Panc1 (cell line): ENCODE results near the gene SNRNP40. TPM values are rescaled to one million over a fixed set of nuclear protein-coding genes. Genes with fewer than 3 reads are reported as not detected.

Source experiments
- ATAC-seq: fragments of 200-7000 bp; cut with Tn5 transposase; 2 replicates; pipeline ENCODE4 v1.9.1; 2020; ENCODE audit warnings: mild to moderate bottlenecking, moderate library complexity
- BruUV-seq: library from RNA; stranded (reverse); fragments of 400-500 nt; replicated peaks from 2 replicates; lab custom pipeline; 2021; lab: Mats Ljungman, UMichigan
- CTCF ChIA-PET: fragments of 300-600 bp; sonication (Branson Sonifier 250); formaldehyde crosslinking; loops from one replicate; lab custom pipeline; 2022; ENCODE audit warnings: antibody characterized with exemption; lab: Charles Lee
- POLR2A ChIA-PET: fragments of 300-600 bp; sonication (Branson Sonifier 250); formaldehyde crosslinking; loops from one replicate; lab custom pipeline; 2022; ENCODE audit warnings: antibody characterized with exemption; lab: Charles Lee
- DNase-seq: peaks from one replicate; pipeline ENCODE4 v3.0.0-alpha.2; 2010; ENCODE audit warnings: low read depth, low spot score
- H3K27ac ChIP-seq: 2 replicates; pipeline ENCODE4 v1.5.1; 2011; ENCODE audit warnings: mild to moderate bottlenecking, low read length, inconsistent platforms
- H3K27me3 ChIP-seq: fragments of 200-500 bp; sonication (Bioruptor generic); 2 replicates; pipeline ENCODE4 v1.6.0; 2014; ENCODE audit warnings: low read length, inconsistent platforms; ENCODE audit not compliant: control insufficient read depth, insufficient read depth
- H3K36me3 ChIP-seq: fragments of 200-500 bp; sonication (Bioruptor generic); 2 replicates; pipeline ENCODE4 v1.5.1; 2014; ENCODE audit warnings: inconsistent platforms, mild to moderate bottlenecking, low read length, moderate library complexity; ENCODE audit not compliant: control insufficient read depth, insufficient read depth
- H3K4me1 ChIP-seq: 2 replicates; pipeline ENCODE4 v1.5.1; 2011; ENCODE audit warnings: inconsistent platforms, mild to moderate bottlenecking, low read length, moderate library complexity; ENCODE audit not compliant: control insufficient read depth, insufficient read depth
- H3K4me3 ChIP-seq, 2 experiments: 2 replicates each; pipeline ENCODE4 v1.5.1; 2011 to 2012; ENCODE audit warnings: low read depth in 2 of 2, low read length in 2 of 2, mild to moderate bottlenecking in 2 of 2, inconsistent platforms in 1 of 2, moderate library complexity in 1 of 2
- H3K9me3 ChIP-seq: fragments of 200-500 bp; sonication (Bioruptor generic); 2 replicates; pipeline ENCODE4 v1.5.1; 2014; ENCODE audit warnings: low read depth, mild to moderate bottlenecking, inconsistent platforms, low read length, moderate library complexity; ENCODE audit not compliant: control insufficient read depth, insufficient read depth
- CTCF ChIP-seq: fragments of 450-650 bp; IDR thresholded peaks from 2 replicates; pipeline ENCODE4 v1.5.1; 2017; ENCODE audit warnings: mild to moderate bottlenecking
- POLR2AphosphoS5 ChIP-seq: IDR thresholded peaks from 2 replicates; pipeline ENCODE4 v1.6.1; 2012; ENCODE audit warnings: mild to moderate bottlenecking, low read depth, low read length, moderate library complexity
- REST ChIP-seq, 2 experiments: IDR thresholded peaks; 2 replicates each; pipeline ENCODE4 v1.6.1; 2011 to 2012; ENCODE audit warnings: low read depth in 2 of 2, control low read depth in 1 of 2, low read length in 1 of 2, mild to moderate bottlenecking in 1 of 2, moderate library complexity in 1 of 2; ENCODE audit not compliant: insufficient read depth in 1 of 2
- SIN3A ChIP-seq: IDR thresholded peaks from 2 replicates; pipeline ENCODE4 v1.6.1; 2012; ENCODE audit warnings: low read depth, mild to moderate bottlenecking, low read length, moderate library complexity, borderline replicate concordance; ENCODE audit not compliant: insufficient read depth
- TCF7L2 ChIP-seq: IDR thresholded peaks from 2 replicates; pipeline ENCODE4 v1.6.1; 2011; ENCODE audit warnings: mild to moderate bottlenecking, low read depth, low read length, inconsistent platforms
- in situ Hi-C: cut with HindIII; loops from 2 replicates; pipeline ENCODE4 v1.10.0; 2016; ENCODE audit warnings: low sequenced_read_pairs, low pct_unique_long_range_greater_than_20kb
- intact Hi-C: fragments of 100-400 bp; cut with micrococcal nuclease; formaldehyde crosslinking; loops from one replicate; pipeline ENCODE4 v1.10.0; 2022; ENCODE audit not compliant: unreplicated experiment
- total RNA-seq: library from RNA; stranded (reverse); gene quantifications from one replicate; pipeline ENCODE4 v1.2.1, GENCODE V29; 2021; ENCODE audit not compliant: unreplicated experiment

Gene SNRNP40
- total RNA-seq, 1 experiment from 2014 or later = 99.3 TPM

GRCh38 chr1:31266547-31266946 is 30.0 kb downstream of the SNRNP40 start:
- CTCF ChIA-PET = no interaction called here
- Histone ChIP-seq H3K9me3 (no peaks in the 10 kb centered on the region), H3K36me3 (peaks cover 41% of the 10 kb centered on the region), H3K27me3 (no peaks in the 10 kb centered on the region), H3K27ac (no peak overlapping the region), H3K4me3 (no peak overlapping the region), H3K4me1 (no peaks in the 10 kb centered on the region)
- in situ Hi-C loops (no loop called here), intact Hi-C loops (no loop called here)
- POLR2A ChIA-PET = no interaction called here
- no peak for ATAC-seq
- no peak for DNase-seq
- TF ChIP-seq SIN3A = no peak
- TF ChIP-seq REST (IDR thresholded peaks at IDR 0.05; ENCODE audit: insufficient read depth in 1 of 2, low read depth in 2 of 2, low read length in 1 of 2) = no peak
- no peak for TF ChIP-seq TCF7L2
- no peak for TF ChIP-seq CTCF
- TF ChIP-seq POLR2AphosphoS5 = no peak
- no TSS peak for BruUV-seq

- Histone ChIP-seq H3K27ac (no peak overlapping the region), H3K27me3 (no peaks in the 10 kb centered on the region), H3K9me3 (no peaks in the 10 kb centered on the region), H3K36me3 (peaks cover 29% of the 10 kb centered on the region; the same call in 1 of the 2 replicates), H3K4me1 (no peaks in the 10 kb centered on the region), H3K4me3 (no peak overlapping the region)
- DNase-seq (no peak), ATAC-seq (no peak)
- intact Hi-C loops (no loop called here), in situ Hi-C loops (loop anchor here (5.0 kb wide), 1 partner anchor 68 kb away; no protein-coding TSS in a partner anchor)
- BruUV-seq = no TSS peak
- ChIA-PET POLR2A (no interaction called here), CTCF (interaction anchor here (0.6 kb wide), 1 partner anchor 10 kb away, joined by 3 read pairs; no protein-coding TSS in a partner anchor)
- no peak for TF ChIP-seq REST (IDR thresholded peaks at IDR 0.05; ENCODE audit: insufficient read depth in 1 of 2, low read depth in 2 of 2, low read length in 1 of 2)
These were observed 31.7 kb downstream of the SNRNP40 start for GRCh38 chr1:31264790-31265386.
